Measurements from ENCODE around the gene PSMD4.
A peak's percentile ranks its signal among the peaks of the same experiment; 100 is the strongest.

PSMD4 gene

DNA sequence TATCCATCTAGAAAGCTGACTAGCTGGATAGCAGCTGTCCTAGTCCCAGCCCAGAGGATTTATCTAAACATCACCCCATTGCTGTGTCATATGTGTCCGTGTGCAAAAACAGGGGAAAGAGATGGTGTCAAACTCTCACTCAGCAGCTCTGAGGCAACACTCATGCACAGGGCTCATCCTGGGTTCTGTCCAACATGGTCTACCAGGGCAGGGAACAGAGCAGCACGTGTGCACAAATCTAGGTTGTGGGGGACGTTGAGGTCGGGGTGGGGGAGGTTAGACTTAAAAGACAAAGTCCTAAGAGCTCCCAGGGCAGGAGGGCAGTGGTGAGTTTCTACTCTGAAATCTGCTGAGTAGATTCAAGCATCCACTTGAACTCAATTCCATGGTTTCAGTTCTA, 56.5 kb downstream of the PSMD4 start:
- Mint-ChIP-seq H3K4me1 (peaks cover 72% of the 10 kb centered on the region), H3K36me3 (ENCODE audit: low read depth) (peaks cover 74% of the 10 kb centered on the region), H3K4me3 (no peak overlapping the region), H3K9me3 (no peaks in the 10 kb centered on the region), H3K27ac (peak overlapping the region; percentile 33 to 92 (median 90)), H3K27me3 (ENCODE audit: low read depth) (no peaks in the 10 kb centered on the region)
- TF ChIP-seq, protein P1, sequence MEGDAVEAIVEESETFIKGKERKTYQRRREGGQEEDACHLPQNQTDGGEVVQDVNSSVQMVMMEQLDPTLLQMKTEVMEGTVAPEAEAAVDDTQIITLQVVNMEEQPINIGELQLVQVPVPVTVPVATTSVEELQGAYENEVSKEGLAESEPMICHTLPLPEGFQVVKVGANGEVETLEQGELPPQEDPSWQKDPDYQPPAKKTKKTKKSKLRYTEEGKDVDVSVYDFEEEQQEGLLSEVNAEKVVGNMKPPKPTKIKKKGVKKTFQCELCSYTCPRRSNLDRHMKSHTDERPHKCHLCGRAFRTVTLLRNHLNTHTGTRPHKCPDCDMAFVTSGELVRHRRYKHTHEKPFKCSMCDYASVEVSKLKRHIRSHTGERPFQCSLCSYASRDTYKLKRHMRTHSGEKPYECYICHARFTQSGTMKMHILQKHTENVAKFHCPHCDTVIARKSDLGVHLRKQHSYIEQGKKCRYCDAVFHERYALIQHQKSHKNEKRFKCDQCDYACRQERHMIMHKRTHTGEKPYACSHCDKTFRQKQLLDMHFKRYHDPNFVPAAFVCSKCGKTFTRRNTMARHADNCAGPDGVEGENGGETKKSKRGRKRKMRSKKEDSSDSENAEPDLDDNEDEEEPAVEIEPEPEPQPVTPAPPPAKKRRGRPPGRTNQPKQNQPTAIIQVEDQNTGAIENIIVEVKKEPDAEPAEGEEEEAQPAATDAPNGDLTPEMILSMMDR (IDR thresholded peaks at IDR 0.05; ENCODE audit: unreplicated experiment in 3 of 3) = no peak

DNA sequence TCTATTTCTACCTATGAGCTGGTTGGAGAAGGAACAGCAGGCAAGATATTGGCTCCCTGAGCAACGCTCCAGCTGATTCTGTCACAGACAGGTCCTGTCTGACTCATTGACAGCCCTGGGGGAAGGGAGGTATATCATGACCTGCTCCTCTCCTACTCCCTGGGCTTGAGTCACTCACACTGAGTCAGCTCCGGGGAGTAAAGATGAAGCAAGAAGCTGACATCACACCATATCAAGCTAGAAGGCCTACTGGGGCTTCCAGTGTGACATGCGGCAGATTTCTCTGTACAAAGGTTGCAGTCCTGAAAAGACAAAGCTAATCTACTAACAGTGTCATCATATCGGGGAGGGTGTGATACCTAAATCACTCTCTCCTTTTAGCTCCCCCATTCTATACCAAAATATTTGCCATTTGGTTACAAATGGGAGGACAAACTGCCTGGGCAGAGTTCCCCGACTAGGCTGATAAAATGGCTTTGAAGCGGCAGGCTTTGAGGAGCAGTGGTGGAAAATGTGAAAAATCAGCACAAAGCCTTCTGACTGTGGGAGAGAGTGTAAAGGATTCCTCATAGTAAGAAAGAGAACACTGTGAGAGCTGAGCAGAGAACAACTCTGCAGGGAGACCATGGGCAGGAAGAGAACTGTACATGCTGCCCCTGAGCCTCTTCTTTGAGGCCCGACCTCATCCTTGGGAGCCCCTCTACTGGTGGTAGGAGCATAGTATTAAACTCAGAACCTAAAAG, 57.2 kb downstream of the PSMD4 start:
- no peaks in the 10 kb centered on the region for H3K27me3 Mint-ChIP-seq (ENCODE audit: low read depth)
- no peaks in the 10 kb centered on the region for H3K9me3 Mint-ChIP-seq
- H3K4me3 Mint-ChIP-seq = peak overlapping the region in 1 of 3 experiments; percentile 18
- peak overlapping the region; percentile 33 to 92 (median 90) for H3K27ac Mint-ChIP-seq
- H3K4me1 Mint-ChIP-seq = peaks cover 72% of the 10 kb centered on the region
- TF ChIP-seq, protein P1 (IDR thresholded peaks at IDR 0.05; ENCODE audit: unreplicated experiment in 3 of 3) = no peak
- peaks cover 74% of the 10 kb centered on the region for H3K36me3 Mint-ChIP-seq (ENCODE audit: low read depth)

DNA sequence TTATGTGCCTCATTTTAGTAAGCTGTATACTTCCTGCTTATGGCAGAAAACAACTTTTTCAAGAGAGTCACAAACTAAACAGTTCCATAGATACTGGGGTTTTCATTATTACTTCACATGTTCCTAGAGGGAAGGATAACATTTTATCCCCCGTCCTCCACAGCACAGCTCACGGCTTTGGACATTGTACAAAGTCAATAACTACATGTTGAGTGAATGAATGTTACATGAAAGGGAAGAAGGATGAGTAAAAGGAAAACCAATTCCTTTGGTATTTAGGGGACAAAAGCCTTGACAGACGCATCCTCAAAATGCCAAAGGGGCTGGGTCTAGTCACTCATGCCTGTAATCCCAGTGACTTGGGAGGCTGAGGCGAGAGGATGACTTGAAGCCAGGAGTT, 57.9 kb downstream of the PSMD4 start:
- Mint-ChIP-seq H3K4me1 (peaks cover 72% of the 10 kb centered on the region), H3K27me3 (ENCODE audit: low read depth) (no peaks in the 10 kb centered on the region), H3K4me3 (no peak overlapping the region), H3K36me3 (ENCODE audit: low read depth) (peaks cover 69% of the 10 kb centered on the region), H3K9me3 (no peaks in the 10 kb centered on the region), H3K27ac (peak overlapping the region in 2 of 3 experiments; percentile 90 to 92)
- TF ChIP-seq, protein P1 (IDR thresholded peaks at IDR 0.05; ENCODE audit: unreplicated experiment in 3 of 3) = no peak

DNA sequence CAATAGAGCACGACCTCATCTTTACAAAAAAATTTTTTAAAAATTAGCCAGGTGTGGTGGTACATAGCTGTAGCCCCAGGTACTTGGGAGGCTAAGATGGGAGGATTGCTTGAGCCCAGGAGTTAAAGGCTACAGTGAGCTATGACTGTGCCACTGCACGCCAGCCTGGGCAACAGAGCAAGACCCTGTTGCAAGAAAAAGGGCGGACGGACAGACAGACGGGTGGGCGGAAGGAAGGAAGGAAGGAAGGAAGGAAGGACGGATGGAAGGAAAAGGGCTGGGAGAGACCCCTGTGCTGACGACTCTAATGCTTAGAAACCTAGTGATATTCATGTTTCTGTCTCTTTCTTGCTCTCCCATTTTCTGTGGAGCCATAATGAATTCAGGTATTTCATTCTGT, 58.3 kb downstream of the PSMD4 start:
- H3K27ac Mint-ChIP-seq = peak overlapping the region in 1 of 3 experiments; percentile 90
- peaks cover 70% of the 10 kb centered on the region for H3K36me3 Mint-ChIP-seq (ENCODE audit: low read depth)
- TF ChIP-seq, protein P1 (IDR thresholded peaks at IDR 0.05; ENCODE audit: unreplicated experiment in 3 of 3) = no peak
- peak overlapping the region in 1 of 3 experiments; percentile 28 for H3K4me3 Mint-ChIP-seq
- H3K4me1 Mint-ChIP-seq = peaks cover 72% of the 10 kb centered on the region
- no peaks in the 10 kb centered on the region for H3K27me3 Mint-ChIP-seq (ENCODE audit: low read depth)
- H3K9me3 Mint-ChIP-seq = no peaks in the 10 kb centered on the region

DNA sequence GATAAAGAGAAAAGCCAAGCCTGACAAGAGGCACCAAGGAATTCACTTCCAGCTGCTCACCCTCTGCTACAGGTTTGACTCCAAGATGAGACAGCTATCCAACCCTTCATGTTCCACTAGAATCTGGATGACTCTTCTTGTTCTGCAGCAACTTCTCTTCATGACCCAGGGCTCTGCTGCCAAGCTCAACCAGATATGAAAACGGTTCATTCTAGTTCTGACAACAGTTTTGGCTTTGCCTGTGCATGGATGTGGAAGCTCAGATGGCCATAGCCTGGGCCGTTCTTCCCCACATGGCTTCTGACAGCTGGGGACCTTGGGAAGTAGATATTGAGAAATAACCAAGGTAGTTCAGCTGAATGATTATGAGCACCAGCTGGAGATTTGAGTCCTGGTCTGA, 59.0 kb downstream of the PSMD4 start:
- H3K27ac Mint-ChIP-seq = peak overlapping the region in 1 of 3 experiments; percentile 90
- no peaks in the 10 kb centered on the region for H3K27me3 Mint-ChIP-seq (ENCODE audit: low read depth)
- H3K4me1 Mint-ChIP-seq = peaks cover 67% of the 10 kb centered on the region
- peaks cover 63% of the 10 kb centered on the region for H3K36me3 Mint-ChIP-seq (ENCODE audit: low read depth)
- TF ChIP-seq, protein P1 (IDR thresholded peaks at IDR 0.05; ENCODE audit: unreplicated experiment in 3 of 3) = no peak
- no peak overlapping the region for H3K4me3 Mint-ChIP-seq
- no peaks in the 10 kb centered on the region for H3K9me3 Mint-ChIP-seq

Data from nephron (organoid).